Adrenal gland (tissue), 12 donors: ENCODE data around the gene C1orf50. TPM values are rescaled to one million over a fixed set of nuclear protein-coding genes. Genes with fewer than 3 reads are reported as not detected.

ENCODE experiments used
- DNase-seq, 7 donors: peaks; one replicate each; pipeline ENCODE4 v3.0.0-alpha.2; 2019 to 2020
- H3K27ac ChIP-seq, 5 donors: fragments of 200-600 bp; sonication (generic) in 4 of 5; 1 replicate in 3 of 5; 2 replicates in 2 of 5; pipeline versions ENCODE4 v1.5.1 to v1.8.0; 2016 to 2020; ENCODE audit warnings: mild to moderate bottlenecking in 1 of 5
- H3K27me3 ChIP-seq: fragments of 200-600 bp; 2 replicates; pipeline ENCODE4 v1.8.0; 2021
- H3K36me3 ChIP-seq, 2 donors: fragments of 200-600 bp; replicated peaks in 1 of 2; 1 replicate in 1 of 2; 2 replicates in 1 of 2; pipeline versions ENCODE4 v1.5.1 to v1.8.0; 2018 to 2022
- H3K4me1 ChIP-seq, 2 donors: fragments of 200-600 bp; replicated peaks in 1 of 2; 1 replicate in 1 of 2; 2 replicates in 1 of 2; pipeline versions ENCODE4 v1.5.1 to v1.8.0; 2018 to 2021
- H3K4me3 ChIP-seq, 4 donors: fragments of 200-600 bp; sonication (generic) in 3 of 4; one replicate each; pipeline ENCODE4 v1.5.1; 2016 to 2018
- H3K9me3 ChIP-seq, 3 donors: fragments of 200-600 bp; sonication (generic) in 1 of 3; replicated peaks in 1 of 3; 1 replicate in 2 of 3; 2 replicates in 1 of 3; pipeline versions ENCODE4 v1.5.1 to v1.8.0; 2016 to 2021
- CTCF ChIP-seq, 6 experiments: fragments of 450-650 bp in 4 of 6; fragments of 200-600 bp in 2 of 6; sonication (generic) in 1 of 6; IDR thresholded peaks; 1 replicate in 5 of 6; 2 replicates in 1 of 6; pipeline versions ENCODE4 v1.5.1 to v1.8.0; 2016 to 2021; ENCODE audit warnings: antibody characterized with exemption in 6 of 6, mild to moderate bottlenecking in 2 of 6, moderate library complexity in 1 of 6
- POLR2A ChIP-seq, 2 donors: fragments of 450-650 bp; IDR thresholded peaks; one replicate each; pipeline ENCODE4 v1.6.1; 2017; ENCODE audit warnings: antibody characterized with exemption in 2 of 2, mild to moderate bottlenecking in 2 of 2, moderate library complexity in 1 of 2
- WGBS, 4 donors: extraction: QIAGEN DNeasy Blood & Tissue Kit in 2 of 4; methylation state at CpG; one replicate each; pipeline versions ENCODE4 v1.1.5 to v1.1.7; 2013 to 2017; 5-methylcytosine and 5-hydroxymethylcytosine counted together
- intact Hi-C, 2 donors: fragments of 100-400 bp; cut with DNase I; formaldehyde crosslinking; loops; one replicate each; pipeline versions ENCODE4 v1.14.1 to v1.15.0; 2022 to 2023
- polyA plus RNA-seq, 3 donors: library from polyadenylated mRNA; stranded (reverse); fragments of 200-250 nt in 2 of 3; fragments of 350-450 nt in 1 of 3; fragmentation: Illumina TruSeq in 1 of 3; extraction: RNeasy Lipid Tissue Mini Kit (QIAGEN cat#74804) in 1 of 3; gene quantifications; one replicate each; pipeline ENCODE4 v1.2.3, GENCODE V29; 2013 to 2014
- total RNA-seq, 9 donors: library from RNA; depleted of rRNA in 4 of 9; stranded (reverse); fragments of >200 nt in 4 of 9; fragments of 120-200 nt in 1 of 9; fragmentation: NEBNext Ultra II Directional in 1 of 9; extraction: Animal tissue kit (Norgen Biotek cat#: 25700) in 1 of 9; gene quantifications; one replicate each; pipeline versions ENCODE4 v1.1.0 to v1.2.4, GENCODE V29; 2013 to 2023
- donor health status: healthy with polysubstance abuse.
- donor health status: Bipolar disorder and iron deficiency.
- donor health status: DM: yes; HTN: yes; CAD: no.
- donor health status: DM: no; HTN: no; CAD: no.
- donor health status: DM: no; HTN: no; CAD: no.
- donor health status: DM: yes; HTN: yes; CAD: no.

Gene C1orf50
- total and polyA plus RNA-seq, 12 donors = 2.2 to 13.5 (median 7.4) TPM

- TF ChIP-seq CTCF (IDR thresholded peaks at IDR 0.05) (no peak), POLR2A (IDR thresholded peaks at IDR 0.05) (no peak)
- Histone ChIP-seq H3K27me3 (no peaks in the 10 kb centered on the region), H3K27ac (no peak overlapping the region), H3K36me3 (peaks cover 0 to 80% of the 10 kb centered on the region in 2 donors), H3K9me3 (no peaks in the 10 kb centered on the region), H3K4me1 (peaks cover 0 to 1% of the 10 kb centered on the region in 2 donors), H3K4me3 (no peak overlapping the region)
- WGBS, 4 donors = 66 to 83% (median 77%) methylated on average over 3 of the region's 3 CpGs
- intact Hi-C loops = no loop called here
- DNase-seq = no peak
These were observed 8.4 kb upstream of the C1orf50 start for GRCh38 chr1:42758641-42759040.

- H3K36me3 ChIP-seq = peaks cover 0 to 76% of the 10 kb centered on the region in 2 donors
These were observed 7.9 kb upstream of the C1orf50 start for GRCh38 chr1:42759114-42759513.

GRCh38 chr1:42761567-42761966 is 5.5 kb upstream of the C1orf50 start:
- intact Hi-C loops = no loop called here
- 89 to 95% (median 91%) methylated on average over 4 of the region's 4 CpGs for WGBS, 4 donors
- TF ChIP-seq CTCF (IDR thresholded peaks at IDR 0.05) = no peak
- no peak for TF ChIP-seq POLR2A (IDR thresholded peaks at IDR 0.05)
- H3K4me3 ChIP-seq = no peak overlapping the region
- H3K27me3 ChIP-seq = no peaks in the 10 kb centered on the region
- H3K9me3 ChIP-seq = no peaks in the 10 kb centered on the region
- peaks cover 0 to 51% of the 10 kb centered on the region in 2 donors for H3K36me3 ChIP-seq
- no peak for DNase-seq
- H3K27ac ChIP-seq = no peak overlapping the region
- peaks cover 11 to 17% of the 10 kb centered on the region in 2 donors for H3K4me1 ChIP-seq

More at GRCh38 chr1:42759114-42759513, 7.9 kb upstream of the C1orf50 start:
- no peak for DNase-seq
- Histone ChIP-seq H3K27me3 (no peaks in the 10 kb centered on the region), H3K4me3 (no peak overlapping the region), H3K9me3 (no peaks in the 10 kb centered on the region), H3K4me1 (peaks cover 0 to 2% of the 10 kb centered on the region in 2 donors), H3K27ac (no peak overlapping the region)
- WGBS, 4 donors = 70 to 82% (median 78%) methylated on average over 7 to 9 of the region's 9 CpGs
- TF ChIP-seq CTCF (IDR thresholded peaks at IDR 0.05) = no peak
- intact Hi-C loops = no loop called here

GRCh38 chr1:42762269-42762668 is 4.8 kb upstream of the C1orf50 start:
- intact Hi-C loops = no loop called here
- 68 to 78% (median 73%) methylated on average over 5 of the region's 5 CpGs for WGBS, 4 donors

More at GRCh38 chr1:42762269-42762668, 4.8 kb upstream of the C1orf50 start:
- TF ChIP-seq POLR2A (IDR thresholded peaks at IDR 0.05) (no peak), CTCF (IDR thresholded peaks at IDR 0.05) (no peak)
- Histone ChIP-seq H3K36me3 (peaks cover 0 to 46% of the 10 kb centered on the region in 2 donors), H3K27me3 (no peaks in the 10 kb centered on the region), H3K4me1 (peaks cover 11 to 17% of the 10 kb centered on the region in 2 donors), H3K27ac (no peak overlapping the region), H3K4me3 (no peak overlapping the region), H3K9me3 (no peaks in the 10 kb centered on the region)
- DNase-seq = no peak
